Right lobe of liver (tissue), 6 donors: ENCODE results near the gene JMJD8. TPM values are rescaled to one million over a fixed set of nuclear protein-coding genes. Genes with fewer than 3 reads are reported as not detected.

ENCODE experiments used
- ATAC-seq, 4 donors: fragments of 200-7000 bp; cut with Tn5 transposase; one replicate each; pipeline ENCODE4 v1.9.1; 2020; ENCODE audit warnings: mild to moderate bottlenecking in 4 of 4, moderate library complexity in 4 of 4
- DNase-seq, 3 donors: peaks; one replicate each; pipeline ENCODE4 v3.0.0-alpha.2; 2020
- H3K27ac ChIP-seq, 3 donors: fragments of 200-600 bp; one replicate each; pipeline ENCODE4 v1.8.0; 2022
- H3K27me3 ChIP-seq, 2 donors: fragments of 200-600 bp; one replicate each; pipeline ENCODE4 v1.8.0; 2022
- H3K36me3 ChIP-seq, 4 donors: fragments of 200-600 bp; sonication (generic) in 1 of 4; one replicate each; pipeline versions ENCODE4 v1.5.1 to v1.8.0; 2017 to 2022; ENCODE audit warnings: control low read depth in 1 of 4
- H3K4me1 ChIP-seq, 4 donors: fragments of 200-600 bp; sonication (generic) in 1 of 4; one replicate each; pipeline versions ENCODE4 v1.5.1 to v1.8.0; 2017 to 2022; ENCODE audit warnings: control low read depth in 1 of 4
- H3K4me3 ChIP-seq, 3 donors: fragments of 200-600 bp; one replicate each; pipeline ENCODE4 v1.8.0; 2022
- H3K9me3 ChIP-seq, 4 donors: fragments of 200-600 bp; sonication (generic) in 1 of 4; one replicate each; pipeline versions ENCODE4 v1.5.1 to v1.8.0; 2017 to 2022; ENCODE audit warnings: control low read depth in 1 of 4
- POLR2A ChIP-seq: fragments of 450-650 bp; IDR thresholded peaks from one replicate; pipeline ENCODE4 v1.6.1; 2017; ENCODE audit warnings: antibody characterized with exemption, mild to moderate bottlenecking
- WGBS: methylation state at CpG from one replicate; pipeline ENCODE4 v1.1.6; 2018; ENCODE audit warnings: low coverage, low lambda C conversion rate; ENCODE audit not compliant: insufficient coverage; ENCODE audit errors: missing lambda C conversion rate; 5-methylcytosine and 5-hydroxymethylcytosine counted together
- intact Hi-C, 2 donors: fragments of 100-400 bp; cut with DNase I; formaldehyde crosslinking; loops; one replicate each; pipeline versions ENCODE4 v1.11.2 to v1.14.1; 2022
- total RNA-seq, 6 experiments: library from RNA; depleted of rRNA in 2 of 6; stranded (reverse); fragments of >200 nt in 2 of 6; fragmentation: NEBNext Ultra II Directional in 3 of 6; extraction: Animal tissue kit (Norgen Biotek cat#: 25700) in 3 of 6; gene quantifications; one replicate each; pipeline versions ENCODE4 v1.1.0 to v1.2.4, GENCODE V29; 2016 to 2023
- TF ChIP-seq, protein P1 (sequence below), 4 donors: fragments of 200-600 bp in 3 of 4; fragments of 450-650 bp in 1 of 4; IDR thresholded peaks; one replicate each; pipeline versions ENCODE4 v1.5.1 to v1.8.0; 2016 to 2022; ENCODE audit warnings: antibody characterized with exemption in 4 of 4, mild to moderate bottlenecking in 2 of 4
- donor health status: DM: no; HTN: yes; CAD: no.
- donor health status: DM: no; HTN: no; CAD: no.
- donor health status: DM: no; HTN: no; CAD: no.
- donor health status: DM: no; HTN: yes; CAD: no.
- donor health status: DM: no; HTN: yes; CAD: no.

Gene JMJD8
- total RNA-seq, 6 experiments from 2014 or later, result 26.9 to 68.1 (median 36.9) TPM

DNA sequence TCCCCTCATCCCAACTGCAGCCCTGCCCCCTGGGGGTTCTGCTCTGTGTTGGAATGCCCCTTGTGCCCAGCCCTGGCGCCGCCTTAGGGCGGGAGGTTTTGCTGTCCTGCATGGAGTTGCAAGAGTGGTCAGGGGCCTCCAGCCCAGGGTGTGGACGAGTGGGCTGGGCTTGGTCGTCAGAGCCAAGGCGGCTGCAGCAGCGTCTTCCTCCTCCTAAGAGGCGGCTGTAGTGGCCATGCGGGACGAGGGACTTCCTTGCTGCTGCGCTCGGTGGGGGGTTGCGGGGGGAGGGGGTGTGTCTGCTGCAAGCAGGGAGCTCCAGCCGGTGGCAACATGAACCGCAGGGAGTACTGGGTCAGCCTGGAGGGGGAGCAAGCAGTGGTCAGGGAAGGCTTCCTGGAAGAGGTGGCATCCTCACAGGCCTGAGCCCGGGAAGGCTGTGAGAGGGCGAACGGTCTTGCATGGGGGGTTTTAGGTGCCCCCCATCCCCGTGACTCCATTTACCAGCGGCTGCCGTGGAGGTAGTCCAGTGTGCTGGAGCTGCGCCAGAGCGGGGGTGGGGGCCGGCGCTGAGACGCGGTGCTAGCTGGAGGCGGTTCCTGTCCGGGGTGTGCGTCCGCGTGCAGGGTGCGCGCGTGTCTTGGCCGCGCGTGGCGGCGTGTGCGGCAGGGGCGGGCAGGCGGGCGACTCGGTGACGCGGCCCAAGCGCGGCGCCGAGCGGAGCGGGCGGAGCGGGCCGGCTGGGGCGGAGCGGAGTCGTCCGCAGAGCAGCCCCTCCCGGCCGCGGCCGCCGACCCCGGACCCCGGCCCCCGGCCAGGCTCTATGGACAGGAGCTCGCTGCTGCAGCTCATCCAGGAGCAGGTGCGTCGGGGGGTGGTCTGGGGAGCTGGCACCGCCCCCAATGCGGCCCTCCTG is 8.9 kb downstream of the JMJD8 start, which contains the start of gene RHBDL1:
Gene RHBDL1, plus strand, starts transcription at position 704 of the 916 bp plus-strand sequence. Its CDS starts 120 bp downstream, at position 824.
- intact Hi-C loops, result no loop called here
- Histone ChIP-seq H3K4me1 (peaks cover 0 to 5% (median 0%) of the 10 kb centered on the region in 4 donors), H3K36me3 (peaks cover 0 to 35% (median 13%) of the 10 kb centered on the region in 4 donors), H3K27ac (no peak within 1 kb of the TSS), H3K27me3 (no peaks in the 10 kb centered on the region), H3K4me3 (peak within 1 kb of the TSS in 2 of 3 donors; percentile 18 to 38), H3K9me3 (no peaks in the 10 kb centered on the region)
- ATAC-seq, result no peak
- TF ChIP-seq, protein P1, sequence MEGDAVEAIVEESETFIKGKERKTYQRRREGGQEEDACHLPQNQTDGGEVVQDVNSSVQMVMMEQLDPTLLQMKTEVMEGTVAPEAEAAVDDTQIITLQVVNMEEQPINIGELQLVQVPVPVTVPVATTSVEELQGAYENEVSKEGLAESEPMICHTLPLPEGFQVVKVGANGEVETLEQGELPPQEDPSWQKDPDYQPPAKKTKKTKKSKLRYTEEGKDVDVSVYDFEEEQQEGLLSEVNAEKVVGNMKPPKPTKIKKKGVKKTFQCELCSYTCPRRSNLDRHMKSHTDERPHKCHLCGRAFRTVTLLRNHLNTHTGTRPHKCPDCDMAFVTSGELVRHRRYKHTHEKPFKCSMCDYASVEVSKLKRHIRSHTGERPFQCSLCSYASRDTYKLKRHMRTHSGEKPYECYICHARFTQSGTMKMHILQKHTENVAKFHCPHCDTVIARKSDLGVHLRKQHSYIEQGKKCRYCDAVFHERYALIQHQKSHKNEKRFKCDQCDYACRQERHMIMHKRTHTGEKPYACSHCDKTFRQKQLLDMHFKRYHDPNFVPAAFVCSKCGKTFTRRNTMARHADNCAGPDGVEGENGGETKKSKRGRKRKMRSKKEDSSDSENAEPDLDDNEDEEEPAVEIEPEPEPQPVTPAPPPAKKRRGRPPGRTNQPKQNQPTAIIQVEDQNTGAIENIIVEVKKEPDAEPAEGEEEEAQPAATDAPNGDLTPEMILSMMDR (IDR thresholded peaks at IDR 0.05), result no peak
- no peak for TF ChIP-seq POLR2A
- WGBS, result 8% methylated on average over 2 of the region's 73 CpGs
- DNase-seq, result no peak

DNA sequence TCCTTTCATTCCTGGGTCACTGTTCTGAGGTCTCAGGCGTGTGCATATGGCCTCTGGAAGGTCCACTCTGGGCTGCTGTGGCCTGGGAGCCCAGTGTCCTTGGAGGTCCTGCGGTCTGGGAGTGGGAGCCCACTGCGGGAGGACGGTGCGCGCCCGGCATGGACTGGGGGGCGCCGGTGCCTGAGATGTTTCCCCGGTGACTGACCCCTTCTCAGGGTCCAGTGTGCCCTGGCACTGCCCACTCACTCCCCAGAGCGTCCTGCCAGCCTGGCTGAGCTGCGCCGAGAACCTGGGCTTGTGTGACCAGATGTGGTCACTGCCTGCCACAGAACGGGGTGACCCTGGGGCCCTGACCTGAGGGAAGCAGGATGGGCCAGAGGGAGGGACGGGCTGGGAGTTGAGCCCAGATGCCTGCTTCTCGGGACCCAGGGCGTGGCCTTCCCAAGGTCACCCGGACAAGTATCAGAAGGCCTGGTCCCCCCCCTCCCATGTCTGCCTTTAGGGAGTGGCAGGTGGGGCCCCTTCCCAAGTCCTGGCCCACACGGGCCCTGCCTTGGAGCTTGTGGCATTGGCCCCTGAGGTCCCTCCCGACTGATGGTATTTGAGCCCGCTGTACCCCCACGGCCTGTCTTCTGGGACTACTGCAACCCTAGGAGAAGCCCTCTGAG is 9.8 kb downstream of the JMJD8 start:
- Histone ChIP-seq H3K27ac (no peak overlapping the region), H3K36me3 (peaks cover 0 to 43% (median 15%) of the 10 kb centered on the region in 4 donors), H3K9me3 (no peaks in the 10 kb centered on the region), H3K4me1 (peaks cover 0 to 7% (median 0%) of the 10 kb centered on the region in 4 donors), H3K27me3 (no peaks in the 10 kb centered on the region), H3K4me3 (no peak overlapping the region)
- intact Hi-C loops, result no loop called here
- DNase-seq, result no peak
- no peak for TF ChIP-seq POLR2A
- TF ChIP-seq, protein P1 (IDR thresholded peaks at IDR 0.05), result no peak
- no peak for ATAC-seq
- 20% methylated on average over 1 of the region's 22 CpGs for WGBS

DNA sequence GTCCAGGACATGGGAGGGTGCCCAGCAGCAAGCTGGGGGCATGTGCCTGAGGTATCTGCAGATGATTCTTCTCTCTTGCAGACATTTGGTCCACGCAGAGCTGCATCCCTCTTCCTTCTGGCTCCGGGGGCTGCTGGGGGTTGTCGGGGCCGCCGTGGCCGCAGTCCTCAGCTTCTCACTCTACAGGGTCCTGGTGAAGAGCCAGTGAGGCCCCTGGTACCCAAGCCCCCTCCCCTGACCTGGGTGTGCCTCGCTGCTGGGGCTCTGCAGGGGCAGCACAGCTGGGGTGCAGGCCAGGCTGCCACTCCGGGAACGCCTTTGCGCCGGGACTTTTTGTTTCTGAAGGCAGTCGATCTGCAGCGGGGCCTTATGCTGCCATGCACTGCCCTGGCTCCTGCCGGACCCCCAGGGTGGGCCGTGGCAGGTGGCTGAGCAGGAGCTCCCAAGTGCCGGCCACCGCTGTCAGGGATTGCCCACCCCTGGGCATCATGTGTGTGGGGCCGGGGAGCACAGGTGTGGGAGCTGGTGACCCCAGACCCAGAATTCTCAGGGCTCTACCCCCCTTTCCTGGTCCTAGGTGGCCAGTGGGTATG is 10.6 kb downstream of the JMJD8 start:
- H3K9me3 ChIP-seq, result no peaks in the 10 kb centered on the region
- H3K27me3 ChIP-seq, result no peaks in the 10 kb centered on the region
- DNase-seq, result no peak
- no peak overlapping the region for H3K4me3 ChIP-seq
- TF ChIP-seq POLR2A, result no peak
- TF ChIP-seq, protein P1 (IDR thresholded peaks at IDR 0.05), result no peak
- intact Hi-C loops, result no loop called here
- no peak overlapping the region for H3K27ac ChIP-seq
- no peak for ATAC-seq
- peaks cover 0 to 10% (median 0%) of the 10 kb centered on the region in 4 donors for H3K4me1 ChIP-seq
- no CpG with 5 or more reads among the region's 18 CpGs for WGBS
- H3K36me3 ChIP-seq, result peaks cover 0 to 43% (median 15%) of the 10 kb centered on the region in 4 donors

DNA sequence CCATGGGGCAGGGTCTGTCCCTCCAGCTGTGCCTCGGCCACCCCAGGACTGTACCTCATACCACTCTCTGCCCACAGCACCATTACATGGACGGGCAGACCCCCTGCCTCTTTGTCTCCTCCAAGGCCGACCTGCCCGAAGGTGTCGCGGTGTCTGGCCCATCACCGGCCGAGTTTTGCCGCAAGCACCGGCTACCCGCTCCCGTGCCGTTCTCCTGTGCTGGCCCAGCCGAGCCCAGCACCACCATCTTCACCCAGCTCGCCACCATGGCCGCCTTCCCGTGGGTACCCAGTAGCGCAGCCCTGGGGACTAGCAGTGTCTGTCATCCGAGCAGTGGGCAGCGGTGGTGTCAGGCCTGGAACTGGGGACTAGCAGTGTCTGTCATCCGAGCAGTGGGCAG is 11.3 kb downstream of the JMJD8 start:
- H3K36me3 ChIP-seq, result peaks cover 0 to 43% (median 15%) of the 10 kb centered on the region in 4 donors
- DNase-seq (no peak), ATAC-seq (no peak)
- intact Hi-C loops, result no loop called here
- WGBS, result no CpG with 5 or more reads among the region's 21 CpGs
- H3K4me1 ChIP-seq, result peaks cover 0 to 10% (median 0%) of the 10 kb centered on the region in 4 donors
- no peaks in the 10 kb centered on the region for H3K9me3 ChIP-seq
- H3K27ac ChIP-seq, result no peak overlapping the region
- no peaks in the 10 kb centered on the region for H3K27me3 ChIP-seq
- TF ChIP-seq POLR2A, result no peak
- TF ChIP-seq, protein P1 (IDR thresholded peaks at IDR 0.05), result no peak
- H3K4me3 ChIP-seq, result no peak overlapping the region
